Sigmoid colon (tissue), 4 donors: ENCODE results near the gene SLC39A2.

ENCODE experiments used
- CTCF ChIP-seq, 4 experiments: fragments of 450-650 bp in 3 of 4; fragments of 200-600 bp in 1 of 4; IDR thresholded peaks; one replicate each; pipeline ENCODE4 v1.5.1; 2016 to 2019; ENCODE audit warnings: antibody characterized with exemption in 4 of 4, mild to moderate bottlenecking in 3 of 4, moderate library complexity in 2 of 4
- POLR2A ChIP-seq, 2 donors: fragments of 450-650 bp; IDR thresholded peaks; one replicate each; pipeline ENCODE4 v1.6.1; 2016; ENCODE audit warnings: antibody characterized with exemption in 2 of 2, mild to moderate bottlenecking in 2 of 2, moderate library complexity in 2 of 2
- POLR2AphosphoS5 ChIP-seq, 4 donors: sonication (generic); formaldehyde crosslinking; IDR thresholded peaks; one replicate each; pipeline ENCODE4 v1.6.1; 2017; ENCODE audit warnings: antibody characterized with exemption in 4 of 4

- TF ChIP-seq POLR2A (IDR thresholded peaks at IDR 0.05) (no peak), CTCF (IDR thresholded peaks at IDR 0.05) (no peak), POLR2AphosphoS5 (IDR thresholded peaks at IDR 0.05) (no peak)
Observed at GRCh38 chr14:21043974-21044618, 45.0 kb downstream of the SLC39A2 start.
